Activated naive CD4-positive, alpha-beta T cell treated with anti-CD3 and anti-CD28 coated beads, Interleukin-2, amount 50 U/mL, for 16 hours (primary cell): ENCODE results near the gene PRKD1.

Source experiments
- DNase-seq: peaks from one replicate; pipeline ENCODE4 v3.0.0-alpha.2; 2020

Gene PRKD1

GRCh38 chr14:29836395-29836794 lies 91.3 kb downstream of the PRKD1 start:
- no peak for DNase-seq

GRCh38 chr14:29832042-29832441 lies 95.6 kb downstream of the PRKD1 start:
- no peak for DNase-seq

GRCh38 chr14:29829851-29830250 lies 97.8 kb downstream of the PRKD1 start:
- DNase-seq = no peak

GRCh38 chr14:29823816-29824215 lies 103.8 kb downstream of the PRKD1 start:
- no peak for DNase-seq

GRCh38 chr14:29822430-29822709 lies 105.3 kb downstream of the PRKD1 start:
- DNase-seq = no peak

GRCh38 chr14:29821661-29822429 lies 105.8 kb downstream of the PRKD1 start:
- no peak for DNase-seq

GRCh38 chr14:29821242-29821641 lies 106.4 kb downstream of the PRKD1 start:
- no peak for DNase-seq

- DNase-seq = no peak
These were observed 106.9 kb downstream of the PRKD1 start for GRCh38 chr14:29820785-29821184.

GRCh38 chr14:29817767-29818405 lies 109.8 kb downstream of the PRKD1 start:
- DNase-seq = no peak

GRCh38 chr14:29815016-29815674 lies 112.5 kb downstream of the PRKD1 start:
- DNase-seq = no peak

GRCh38 chr14:29814156-29815015 lies 113.3 kb downstream of the PRKD1 start:
- DNase-seq = no peak

- no peak for DNase-seq
These were observed 117.0 kb downstream of the PRKD1 start for GRCh38 chr14:29810682-29811081.

- DNase-seq = no peak
These were observed 117.6 kb downstream of the PRKD1 start for GRCh38 chr14:29810064-29810463.

- no peak for DNase-seq
These were observed 121.5 kb downstream of the PRKD1 start for GRCh38 chr14:29806124-29806517.

GRCh38 chr14:29805415-29806123 lies 122.1 kb downstream of the PRKD1 start:
- no peak for DNase-seq

- no peak for DNase-seq
These were observed 123.0 kb downstream of the PRKD1 start for GRCh38 chr14:29804481-29805266.

GRCh38 chr14:29803045-29803444 lies 124.6 kb downstream of the PRKD1 start:
- DNase-seq = no peak

GRCh38 chr14:29802211-29802610 lies 125.4 kb downstream of the PRKD1 start:
- no peak for DNase-seq

GRCh38 chr14:29800961-29801360 lies 126.7 kb downstream of the PRKD1 start:
- DNase-seq = no peak

GRCh38 chr14:29799464-29800095 lies 128.1 kb downstream of the PRKD1 start:
- DNase-seq = no peak

GRCh38 chr14:29798811-29799210 lies 128.8 kb downstream of the PRKD1 start:
- DNase-seq = no peak
